GM23338 (cell line): Measurements from ENCODE around the gene TRAK1. TPM values are rescaled to one million over a fixed set of nuclear protein-coding genes. Genes with fewer than 3 reads are reported as not detected.

Source experiments
- ATAC-seq: fragments of 200-7000 bp; cut with Tn5 transposase; 3 replicates; pipeline ENCODE4 v1.9.1; 2020
- DNase-seq: peaks from one replicate; pipeline ENCODE4 v3.0.0-alpha.2; 2015; ENCODE audit warnings: low spot score
- H2AFZ ChIP-seq: fragments of 200-600 bp; sonication (generic); 2 replicates; pipeline ENCODE4 v1.8.0; 2016; ENCODE audit warnings: antibody characterized with exemption, mild to moderate bottlenecking, moderate library complexity
- H3F3A ChIP-seq: fragments of 200-600 bp; sonication (generic); replicated peaks from 2 replicates; pipeline ENCODE4 v1.8.0; 2017; ENCODE audit warnings: antibody characterized with exemption, mixed run types, low read depth
- H3K27ac ChIP-seq: fragments of 200-600 bp; sonication (generic); 2 replicates; pipeline ENCODE4 v1.6.1; 2016; ENCODE audit warnings: low read depth
- H3K27me3 ChIP-seq: fragments of 200-600 bp; sonication (generic); 2 replicates; pipeline ENCODE4 v1.8.0; 2016; ENCODE audit warnings: mild to moderate bottlenecking, mixed run types, moderate library complexity; ENCODE audit not compliant: insufficient read depth
- H3K36me3 ChIP-seq: fragments of 200-600 bp; sonication (generic); 2 replicates; pipeline ENCODE4 v1.8.0; 2016; ENCODE audit warnings: mild to moderate bottlenecking; ENCODE audit not compliant: insufficient read depth
- H3K4me1 ChIP-seq: fragments of 200-600 bp; sonication (generic); 2 replicates; pipeline ENCODE4 v1.8.0; 2016; ENCODE audit warnings: mild to moderate bottlenecking, moderate library complexity; ENCODE audit not compliant: insufficient read depth
- H3K4me2 ChIP-seq: fragments of 200-600 bp; sonication (generic); 2 replicates; pipeline ENCODE4 v1.7.1; 2017; ENCODE audit warnings: mixed run types
- H3K4me3 ChIP-seq: fragments of 200-600 bp; sonication (generic); 2 replicates; pipeline ENCODE4 v1.6.1; 2016; ENCODE audit warnings: mixed run types
- H3K79me2 ChIP-seq: fragments of 200-600 bp; sonication (generic); replicated peaks from 2 replicates; pipeline ENCODE4 v1.8.0; 2017; ENCODE audit warnings: mild to moderate bottlenecking; ENCODE audit not compliant: insufficient read depth
- H3K9me2 ChIP-seq: fragments of 200-600 bp; sonication (generic); 2 replicates; pipeline ENCODE4 v1.8.0; 2017; ENCODE audit not compliant: insufficient read depth
- H4K20me1 ChIP-seq: fragments of 200-600 bp; sonication (generic); replicated peaks from 2 replicates; pipeline ENCODE4 v1.8.0; 2017; ENCODE audit warnings: mild to moderate bottlenecking; ENCODE audit not compliant: insufficient read depth
- H3K27ac Mint-ChIP-seq: 2 replicates; pipeline ENCODE4 v1.8.0; 2020; ENCODE audit warnings: inconsistent platforms, mild to moderate bottlenecking, moderate library complexity, mixed read lengths
- H3K27me3 Mint-ChIP-seq: 3 replicates; pipeline ENCODE4 v1.8.0; 2022; ENCODE audit warnings: low read depth, mild to moderate bottlenecking, moderate library complexity, mixed read lengths, inconsistent platforms; ENCODE audit not compliant: insufficient read depth, poor library complexity
- H3K36me3 Mint-ChIP-seq: 3 replicates; pipeline ENCODE4 v1.8.0; 2021; ENCODE audit warnings: low read depth, mild to moderate bottlenecking, inconsistent platforms, moderate library complexity, mixed read lengths
- H3K4me1 Mint-ChIP-seq: 3 replicates; pipeline ENCODE4 v1.8.0; 2020; ENCODE audit warnings: mild to moderate bottlenecking, inconsistent platforms, mixed read lengths
- H3K4me3 Mint-ChIP-seq: 3 replicates; pipeline ENCODE4 v1.8.0; 2021; ENCODE audit warnings: moderate library complexity, mild to moderate bottlenecking, inconsistent platforms, mixed read lengths
- H3K9me3 Mint-ChIP-seq: 3 replicates; pipeline ENCODE4 v1.8.0; 2020; ENCODE audit warnings: moderate library complexity, mild to moderate bottlenecking, inconsistent platforms, mixed read lengths
- CTCF ChIP-seq, 2 experiments: fragments of 200-600 bp in 1 of 2; sonication (generic) in 1 of 2; conservative IDR thresholded peaks; 2 replicates each; pipeline versions ENCODE4 v1.5.1 to v1.6.1; 2016 to 2017; ENCODE audit warnings: antibody characterized with exemption in 2 of 2, low read depth in 2 of 2, mild to moderate bottlenecking in 2 of 2, moderate library complexity in 1 of 2
- ETS1 ChIP-seq: IDR thresholded peaks from 2 replicates; pipeline ENCODE4 v1.6.1; 2016; ENCODE audit warnings: antibody characterized with exemption
- EZH2phosphoT487 ChIP-seq: fragments of 200-600 bp; sonication (generic); IDR thresholded peaks from one replicate; pipeline ENCODE4 v1.8.1; 2018; ENCODE audit warnings: antibody characterized with exemption; ENCODE audit not compliant: unreplicated experiment
- JUNB ChIP-seq: IDR thresholded peaks from one replicate; pipeline ENCODE4 v1.6.1; 2016; ENCODE audit warnings: antibody characterized with exemption; ENCODE audit not compliant: unreplicated experiment
- NANOG ChIP-seq: IDR thresholded peaks from 2 replicates; pipeline ENCODE4 v1.6.1; 2016; ENCODE audit warnings: antibody characterized with exemption, borderline replicate concordance
- REST ChIP-seq: IDR thresholded peaks from one replicate; pipeline ENCODE4 v1.6.1; 2018; ENCODE audit warnings: antibody characterized with exemption; ENCODE audit not compliant: unreplicated experiment
- STAT1 ChIP-seq: IDR thresholded peaks from one replicate; pipeline ENCODE4 v1.6.1; 2016; ENCODE audit warnings: antibody characterized with exemption; ENCODE audit not compliant: unreplicated experiment
- ZNF114 ChIP-seq: fragments of 250-450 bp; sonication (Bioruptor Pico); IDR thresholded peaks from 2 replicates; pipeline ENCODE4 v1.5.0; 2020; ENCODE audit warnings: mild to moderate bottlenecking, moderate library complexity
- ZNF331 ChIP-seq: fragments of 250-450 bp; sonication (Bioruptor Pico); IDR thresholded peaks from 2 replicates; pipeline ENCODE4 v1.5.0; 2020; ENCODE audit warnings: low read depth, mild to moderate bottlenecking, moderate library complexity
- polyA plus RNA-seq: library from polyadenylated mRNA; unstranded; fragments of >200 nt; fragmentation: Nextera tagmentation; extraction: Ambion mirVana; gene quantifications from 2 replicates; pipeline ENCODE4 v1.2.1, GENCODE V29; 2016
- total RNA-seq: library from RNA; depleted of rRNA; stranded (reverse); fragments of >200 nt; shearing (Covaris generic); gene quantifications from 2 replicates; pipeline ENCODE4 v1.2.3, GENCODE V29; 2014

Gene TRAK1
- total and polyA plus RNA-seq, 2 experiments from 2014 or later = 13.4 to 47.4 TPM

- Mint-ChIP-seq H3K27me3 (peaks cover 3% of the 10 kb centered on the region), H3K36me3 (no peaks in the 10 kb centered on the region), H3K4me1 (peaks cover 22% of the 10 kb centered on the region), H3K27ac (0 out of 2 replicates have a peak overlapping the region, but pooled peaks have one; percentile 2), H3K4me3 (no peak overlapping the region), H3K9me3 (no peaks in the 10 kb centered on the region)
- Histone ChIP-seq H3K27me3 (no peaks in the 10 kb centered on the region), H3F3A (no peaks in the 10 kb centered on the region), H3K4me1 (peaks cover 15% of the 10 kb centered on the region), H3K79me2 (no peaks in the 10 kb centered on the region; the same call in 1 of the 2 replicates), H3K9me2 (no peaks in the 10 kb centered on the region), H4K20me1 (peaks cover 10% of the 10 kb centered on the region), H3K36me3 (no peaks in the 10 kb centered on the region), H3K4me3 (no peak overlapping the region), H2AFZ (no peak overlapping the region), H3K4me2 (no peak overlapping the region), H3K27ac (no peak overlapping the region)
- no peak for TF ChIP-seq STAT1
- TF ChIP-seq ETS1 = no peak
- ATAC-seq (no peak), DNase-seq (no peak)
Measured at GRCh38 chr3:42149975-42150374, 58.8 kb downstream of the TRAK1 start.

GRCh38 chr3:42151596-42152168, 60.5 kb downstream of the TRAK1 start:
- Histone ChIP-seq H3K36me3 (no peaks in the 10 kb centered on the region), H3K4me3 (no peak overlapping the region), H2AFZ (no peak overlapping the region), H3K9me2 (no peaks in the 10 kb centered on the region), H3K27ac (no peak overlapping the region), H3K27me3 (no peaks in the 10 kb centered on the region), H3K4me2 (no peak overlapping the region), H3F3A (no peaks in the 10 kb centered on the region), H3K4me1 (peaks cover 15% of the 10 kb centered on the region), H4K20me1 (peaks cover 10% of the 10 kb centered on the region), H3K79me2 (no peaks in the 10 kb centered on the region; the same call in 1 of the 2 replicates)
- DNase-seq = no peak
- peaks cover 3% of the 10 kb centered on the region for H3K27me3 Mint-ChIP-seq
- ATAC-seq = no peak
- H3K4me1 Mint-ChIP-seq = peaks cover 22% of the 10 kb centered on the region
- H3K4me3 Mint-ChIP-seq = no peak overlapping the region
- H3K9me3 Mint-ChIP-seq = no peaks in the 10 kb centered on the region
- H3K36me3 Mint-ChIP-seq = no peaks in the 10 kb centered on the region
- no peak overlapping the region for H3K27ac Mint-ChIP-seq
- TF ChIP-seq ZNF114 (CRISPR knock-in tag) (no peak), NANOG (no peak), JUNB (no peak), STAT1 (no peak), REST (no peak), ETS1 (no peak), CTCF (conservative IDR thresholded peaks at IDR 0.05; ENCODE audit: low read depth in 2 of 2) (no peak), ZNF331 (no peak), EZH2phosphoT487 (no peak)
